Left ventricle myocardium inferior (tissue), 1 donor: ENCODE results near the gene TNRC6B. TPM values are rescaled to one million over a fixed set of nuclear protein-coding genes. Genes with fewer than 3 reads are reported as not detected.

Experiments
- DNase-seq: peaks from one replicate; pipeline ENCODE4 v3.0.0-alpha.2; 2020
- H3K27ac ChIP-seq: fragments of 200-600 bp; replicated peaks from 2 replicates; pipeline ENCODE4 v1.8.0; 2021
- H3K27me3 ChIP-seq: fragments of 200-600 bp; 2 replicates; pipeline ENCODE4 v1.8.0; 2021; ENCODE audit warnings: low read depth
- H3K36me3 ChIP-seq: fragments of 200-600 bp; 2 replicates; pipeline ENCODE4 v1.8.0; 2021
- H3K4me1 ChIP-seq: fragments of 200-600 bp; 2 replicates; pipeline ENCODE4 v1.8.0; 2021
- H3K4me3 ChIP-seq: fragments of 200-600 bp; 2 replicates; pipeline ENCODE4 v1.8.0; 2021; ENCODE audit warnings: mild to moderate bottlenecking, moderate library complexity
- H3K9me3 ChIP-seq: fragments of 200-600 bp; replicated peaks from 2 replicates; pipeline ENCODE4 v1.8.0; 2021
- CTCF ChIP-seq: fragments of 200-600 bp; IDR thresholded peaks from 2 replicates; pipeline ENCODE4 v1.8.0; 2021; ENCODE audit warnings: antibody characterized with exemption, mild to moderate bottlenecking, borderline replicate concordance
- intact Hi-C: fragments of 100-400 bp; cut with micrococcal nuclease; formaldehyde crosslinking; loops from one replicate; pipeline ENCODE4 v1.11.0; 2022
- total RNA-seq: library from RNA; stranded (reverse); fragmentation: NEBNext Ultra II Directional; extraction: Animal tissue kit (Norgen Biotek cat#: 25700); gene quantifications from one replicate; pipeline ENCODE4 v1.2.1, GENCODE V29; 2021
- donor health status: DM: no; HTN: yes; CAD: no; lungs with severe emphysema.

TNRC6B gene
- total RNA-seq, 1 donor from 2014 or later: 43.8 TPM

DNA sequence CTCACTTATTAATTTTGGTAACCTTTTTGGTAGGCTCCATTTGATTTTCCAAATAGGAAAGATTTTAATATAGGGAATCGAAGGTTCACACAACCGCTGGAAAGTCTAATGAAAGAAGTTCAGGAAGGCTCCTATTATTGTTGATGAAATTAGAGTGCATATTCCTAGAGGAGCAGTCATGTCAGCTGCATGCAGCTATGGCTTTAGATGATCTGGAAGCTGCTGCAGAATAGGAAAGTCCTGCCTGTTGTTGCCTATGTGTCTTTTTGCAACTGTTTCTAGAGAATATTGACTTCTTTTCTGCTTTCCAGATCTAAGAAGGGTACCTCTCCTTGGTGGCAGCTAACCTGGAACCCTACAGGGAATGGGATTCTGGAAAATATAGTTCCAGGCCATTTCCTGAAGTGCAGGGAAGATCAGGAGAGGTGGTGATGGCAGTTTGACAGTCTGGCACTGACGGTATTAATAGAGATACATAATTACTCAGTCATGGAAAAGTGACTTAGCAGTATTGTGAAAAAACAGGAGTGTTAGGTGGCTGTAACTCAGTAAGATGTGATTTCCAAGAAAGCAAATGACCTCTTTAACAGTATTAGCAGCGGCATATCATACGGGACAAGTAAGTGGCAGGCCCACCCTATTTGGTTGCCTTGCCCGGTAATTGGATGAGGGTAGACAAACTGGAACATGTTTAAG, 54.0 kb downstream of the TNRC6B start:
- H3K27ac ChIP-seq: peak overlapping the region; percentile 19
- H3K4me3 ChIP-seq: no peak overlapping the region
- H3K27me3 ChIP-seq: no peaks in the 10 kb centered on the region
- DNase-seq: no peak
- H3K9me3 ChIP-seq: no peaks in the 10 kb centered on the region
- peaks cover 54% of the 10 kb centered on the region for H3K4me1 ChIP-seq
- intact Hi-C loops: no loop called here
- peaks cover 17% of the 10 kb centered on the region for H3K36me3 ChIP-seq
- no peak for TF ChIP-seq CTCF

GRCh38 chr22:40232624-40233023, 54.9 kb downstream of the TNRC6B start:
- Histone ChIP-seq H3K36me3 (peaks cover 17% of the 10 kb centered on the region), H3K4me3 (no peak overlapping the region), H3K27ac (peak overlapping the region; percentile 19), H3K4me1 (peaks cover 62% of the 10 kb centered on the region), H3K9me3 (no peaks in the 10 kb centered on the region), H3K27me3 (no peaks in the 10 kb centered on the region)
- intact Hi-C loops: no loop called here
- no peak for DNase-seq
- TF ChIP-seq CTCF: no peak

DNA sequence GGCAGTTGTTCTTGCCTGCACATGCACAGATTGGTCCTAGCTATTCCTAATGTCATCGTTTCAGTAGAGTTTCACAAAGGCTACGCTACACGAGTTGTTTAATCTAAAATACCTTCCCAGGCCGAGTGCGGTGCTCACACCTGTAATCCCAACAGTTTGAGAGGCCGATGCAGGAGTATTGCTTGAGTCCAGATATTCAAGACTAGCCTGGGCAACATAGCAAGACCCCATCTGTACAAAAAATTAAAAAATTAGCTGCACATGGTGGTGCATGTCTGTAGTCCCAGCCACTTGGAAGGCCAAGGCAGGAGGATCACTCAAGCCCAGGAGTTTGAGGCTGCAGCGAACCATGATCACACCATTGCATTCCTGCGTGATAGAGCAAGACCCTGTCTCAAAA, 56.2 kb downstream of the TNRC6B start:
- Histone ChIP-seq H3K36me3 (peaks cover 15% of the 10 kb centered on the region), H3K27me3 (no peaks in the 10 kb centered on the region), H3K27ac (no peak overlapping the region), H3K9me3 (no peaks in the 10 kb centered on the region), H3K4me1 (peaks cover 75% of the 10 kb centered on the region), H3K4me3 (no peak overlapping the region)
- intact Hi-C loops: no loop called here
- no peak for TF ChIP-seq CTCF
- DNase-seq: no peak

- Histone ChIP-seq H3K27me3 (no peaks in the 10 kb centered on the region), H3K9me3 (no peaks in the 10 kb centered on the region), H3K36me3 (peaks cover 14% of the 10 kb centered on the region), H3K4me1 (peaks cover 76% of the 10 kb centered on the region), H3K27ac (no peak overlapping the region), H3K4me3 (no peak overlapping the region)
- no peak for DNase-seq
- intact Hi-C loops: no loop called here
- no peak for TF ChIP-seq CTCF
Observed at GRCh38 chr22:40234658-40235057, 56.9 kb downstream of the TNRC6B start.

GRCh38 chr22:40235308-40235707, 57.6 kb downstream of the TNRC6B start:
- no peaks in the 10 kb centered on the region for H3K9me3 ChIP-seq
- H3K36me3 ChIP-seq: peaks cover 7% of the 10 kb centered on the region
- H3K27ac ChIP-seq: no peak overlapping the region
- DNase-seq: no peak
- TF ChIP-seq CTCF: no peak
- peaks cover 80% of the 10 kb centered on the region for H3K4me1 ChIP-seq
- H3K4me3 ChIP-seq: no peak overlapping the region
- intact Hi-C loops: no loop called here
- no peaks in the 10 kb centered on the region for H3K27me3 ChIP-seq
